Neutrophil (primary cell): ENCODE measurements around the gene FILIP1.
A peak's percentile ranks its signal among the peaks of the same experiment; 100 is the strongest.

Experiments
- H3K27ac ChIP-seq: fragments of 200-600 bp; sonication (generic); 2 replicates; pipeline ENCODE4 v1.5.1; 2016; ENCODE audit warnings: mild to moderate bottlenecking, moderate library complexity
- H3K27me3 ChIP-seq: fragments of 200-600 bp; sonication (generic); 2 replicates; pipeline ENCODE4 v1.6.0; 2016; ENCODE audit warnings: mild to moderate bottlenecking
- H3K36me3 ChIP-seq: fragments of 200-600 bp; sonication (generic); 2 replicates; pipeline ENCODE4 v1.5.1; 2017
- H3K4me1 ChIP-seq, 2 experiments: fragments of 200-600 bp in 1 of 2; sonication (generic) in 1 of 2; 1 replicate in 1 of 2; 2 replicates in 1 of 2; pipeline versions ENCODE4 v1.5.1 to v1.6.1; 2013 to 2016; ENCODE audit warnings: low read depth in 1 of 2, low read length in 1 of 2, mild to moderate bottlenecking in 1 of 2, moderate library complexity in 1 of 2; ENCODE audit not compliant: control insufficient read depth in 1 of 2, insufficient read depth in 1 of 2
- H3K4me3 ChIP-seq, 2 experiments: fragments of 200-600 bp in 1 of 2; sonication (generic) in 1 of 2; 1 replicate in 1 of 2; 2 replicates in 1 of 2; pipeline ENCODE4 v1.5.1; 2013 to 2016; ENCODE audit warnings: low read depth in 1 of 2, low read length in 1 of 2, mild to moderate bottlenecking in 1 of 2, moderate library complexity in 1 of 2
- H3K9me3 ChIP-seq: fragments of 200-600 bp; sonication (generic); 2 replicates; pipeline ENCODE4 v1.5.1; 2016
- TF ChIP-seq, protein P1 (sequence below): fragments of 200-600 bp; sonication (generic); IDR thresholded peaks from 2 replicates; pipeline ENCODE4 v1.5.1; 2016; ENCODE audit warnings: antibody characterized with exemption

Gene FILIP1

DNA sequence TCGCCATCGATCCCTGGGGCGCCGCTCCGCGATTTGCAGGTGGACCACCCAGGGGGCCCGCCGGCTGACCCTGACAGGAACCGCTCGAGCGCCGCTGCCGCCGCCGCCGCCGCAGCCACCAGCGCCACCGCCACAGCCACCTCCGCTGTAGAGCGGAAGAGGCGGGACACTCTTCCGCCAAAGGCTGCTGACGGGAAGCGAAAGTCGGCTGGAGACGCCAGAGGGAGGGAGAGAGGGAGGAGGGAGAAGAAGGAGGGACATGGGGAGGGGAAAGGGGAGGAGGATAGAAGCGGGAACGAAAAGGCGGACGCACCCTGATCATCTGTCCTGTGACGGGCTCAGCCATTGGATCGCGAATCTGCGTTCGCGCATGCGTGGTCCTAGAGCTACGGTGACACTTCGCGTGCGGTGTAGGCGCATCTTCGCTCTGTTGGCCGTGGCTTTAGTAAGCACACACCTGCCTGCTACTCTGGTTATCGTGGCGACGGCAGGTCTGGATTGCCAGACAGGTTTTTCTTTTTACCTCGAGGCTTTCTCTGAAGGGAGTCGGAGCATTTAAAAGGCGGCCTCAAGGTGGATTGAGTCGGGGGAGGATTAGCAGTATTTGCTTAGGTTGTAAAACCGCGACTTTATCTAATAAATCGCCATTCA lies 208.8 kb downstream of the FILIP1 start, which contains the start of gene TMEM30A:
TSS of gene TMEM30A (minus strand) at position 161 of the 651 bp plus-strand sequence. CDS start at position 7, 154 bp downstream.
- Histone ChIP-seq H3K27ac (peak within 1 kb of the TSS; percentile 92), H3K27me3 (no peaks in the 10 kb centered on the region), H3K4me3 (peak within 1 kb of the TSS; percentile 95), H3K36me3 (no peaks in the 10 kb centered on the region), H3K9me3 (no peaks in the 10 kb centered on the region), H3K4me1 (peaks cover 53 to 61% of the 10 kb centered on the region in 2 experiments)
- TF ChIP-seq, protein P1, sequence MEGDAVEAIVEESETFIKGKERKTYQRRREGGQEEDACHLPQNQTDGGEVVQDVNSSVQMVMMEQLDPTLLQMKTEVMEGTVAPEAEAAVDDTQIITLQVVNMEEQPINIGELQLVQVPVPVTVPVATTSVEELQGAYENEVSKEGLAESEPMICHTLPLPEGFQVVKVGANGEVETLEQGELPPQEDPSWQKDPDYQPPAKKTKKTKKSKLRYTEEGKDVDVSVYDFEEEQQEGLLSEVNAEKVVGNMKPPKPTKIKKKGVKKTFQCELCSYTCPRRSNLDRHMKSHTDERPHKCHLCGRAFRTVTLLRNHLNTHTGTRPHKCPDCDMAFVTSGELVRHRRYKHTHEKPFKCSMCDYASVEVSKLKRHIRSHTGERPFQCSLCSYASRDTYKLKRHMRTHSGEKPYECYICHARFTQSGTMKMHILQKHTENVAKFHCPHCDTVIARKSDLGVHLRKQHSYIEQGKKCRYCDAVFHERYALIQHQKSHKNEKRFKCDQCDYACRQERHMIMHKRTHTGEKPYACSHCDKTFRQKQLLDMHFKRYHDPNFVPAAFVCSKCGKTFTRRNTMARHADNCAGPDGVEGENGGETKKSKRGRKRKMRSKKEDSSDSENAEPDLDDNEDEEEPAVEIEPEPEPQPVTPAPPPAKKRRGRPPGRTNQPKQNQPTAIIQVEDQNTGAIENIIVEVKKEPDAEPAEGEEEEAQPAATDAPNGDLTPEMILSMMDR, result peak; percentile 51

DNA sequence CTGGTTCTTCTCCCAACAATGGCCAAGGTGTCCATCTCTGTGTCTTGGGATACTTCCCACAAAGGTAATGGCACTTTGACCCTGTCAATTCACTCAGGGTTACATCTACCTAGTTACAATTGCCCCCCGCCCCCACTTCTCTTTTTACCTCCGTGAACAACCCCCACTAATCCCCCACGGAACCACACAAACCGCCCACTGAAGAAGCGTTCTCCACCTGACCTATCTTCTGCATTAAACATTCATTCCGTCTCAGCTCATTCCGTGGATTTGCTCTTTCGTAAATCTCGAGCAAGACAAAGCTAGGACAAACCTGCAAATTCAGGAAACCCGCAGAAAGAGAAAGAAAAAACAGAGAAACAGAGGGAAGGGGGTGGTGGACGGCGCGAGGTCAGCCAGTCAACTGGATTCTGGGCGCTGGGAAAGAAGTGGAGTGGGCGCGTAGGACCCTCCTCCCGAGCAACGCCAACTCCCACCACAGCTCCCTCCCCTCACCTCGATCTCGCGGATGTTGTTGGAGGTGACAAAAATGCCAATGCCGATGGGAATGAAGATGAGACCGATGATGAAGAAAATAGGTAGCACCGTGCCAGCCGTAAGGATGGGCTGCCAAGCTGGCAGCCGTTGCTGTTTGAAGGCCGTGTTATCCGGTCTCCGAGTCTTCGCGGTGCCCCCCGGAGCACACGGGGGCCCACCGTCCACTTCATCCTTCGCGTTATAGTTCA lies 209.5 kb downstream of the FILIP1 start:
- H3K4me3 ChIP-seq, result peak overlapping the region; percentile 95
- H3K27ac ChIP-seq, result peak overlapping the region; percentile 92
- TF ChIP-seq, protein P1, result no peak
- no peaks in the 10 kb centered on the region for H3K36me3 ChIP-seq
- H3K9me3 ChIP-seq, result no peaks in the 10 kb centered on the region
- no peaks in the 10 kb centered on the region for H3K27me3 ChIP-seq
- peaks cover 53 to 64% of the 10 kb centered on the region in 2 experiments for H3K4me1 ChIP-seq

DNA sequence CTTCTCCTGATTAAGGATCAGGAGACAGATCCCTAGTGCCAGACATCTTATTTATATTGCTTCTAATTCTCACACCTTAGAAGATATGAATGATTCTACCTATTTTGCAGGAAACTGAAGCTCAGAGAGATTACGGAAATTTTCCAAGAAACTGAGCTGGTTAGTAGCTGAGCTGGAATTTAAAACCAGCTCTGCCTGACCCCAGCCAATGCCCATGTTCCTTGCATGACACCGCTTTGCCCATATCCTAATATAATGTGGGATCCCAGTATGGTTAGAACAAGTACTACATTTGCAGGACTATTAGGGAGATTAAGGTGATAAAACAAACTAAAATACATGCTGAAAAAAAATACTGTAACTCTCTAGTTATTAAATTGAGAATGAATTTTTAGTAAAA lies 210.9 kb downstream of the FILIP1 start:
- peaks cover 63 to 69% of the 10 kb centered on the region in 2 experiments for H3K4me1 ChIP-seq
- TF ChIP-seq, protein P1, result no peak
- no peaks in the 10 kb centered on the region for H3K27me3 ChIP-seq
- H3K36me3 ChIP-seq, result no peaks in the 10 kb centered on the region
- H3K27ac ChIP-seq, result no peak overlapping the region
- peak overlapping the region in 1 of 2 experiments; percentile 95 for H3K4me3 ChIP-seq
- H3K9me3 ChIP-seq, result no peaks in the 10 kb centered on the region

DNA sequence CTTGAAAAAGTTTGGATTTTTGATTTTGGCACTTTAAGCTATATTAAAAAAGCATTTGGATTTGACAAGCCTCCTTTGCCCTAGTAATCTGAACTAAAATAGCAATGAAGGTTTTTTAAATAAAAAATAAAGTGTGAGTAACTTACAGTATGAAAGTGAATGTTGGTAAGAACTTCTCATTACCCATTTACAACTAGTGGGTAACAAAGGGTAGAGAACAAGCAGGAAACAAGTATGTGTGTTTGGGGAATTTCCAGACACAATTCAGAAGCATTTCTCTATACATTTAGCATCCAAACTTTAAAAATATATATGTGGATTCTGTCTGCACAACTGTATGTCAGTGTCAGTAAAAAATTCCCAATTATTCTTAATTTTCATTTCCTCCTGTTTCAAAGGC lies 211.9 kb downstream of the FILIP1 start:
- Histone ChIP-seq H3K27ac (no peak overlapping the region), H3K9me3 (no peaks in the 10 kb centered on the region), H3K36me3 (no peaks in the 10 kb centered on the region), H3K4me3 (no peak overlapping the region), H3K27me3 (no peaks in the 10 kb centered on the region), H3K4me1 (peaks cover 56 to 62% of the 10 kb centered on the region in 2 experiments)
- TF ChIP-seq, protein P1, result no peak

DNA sequence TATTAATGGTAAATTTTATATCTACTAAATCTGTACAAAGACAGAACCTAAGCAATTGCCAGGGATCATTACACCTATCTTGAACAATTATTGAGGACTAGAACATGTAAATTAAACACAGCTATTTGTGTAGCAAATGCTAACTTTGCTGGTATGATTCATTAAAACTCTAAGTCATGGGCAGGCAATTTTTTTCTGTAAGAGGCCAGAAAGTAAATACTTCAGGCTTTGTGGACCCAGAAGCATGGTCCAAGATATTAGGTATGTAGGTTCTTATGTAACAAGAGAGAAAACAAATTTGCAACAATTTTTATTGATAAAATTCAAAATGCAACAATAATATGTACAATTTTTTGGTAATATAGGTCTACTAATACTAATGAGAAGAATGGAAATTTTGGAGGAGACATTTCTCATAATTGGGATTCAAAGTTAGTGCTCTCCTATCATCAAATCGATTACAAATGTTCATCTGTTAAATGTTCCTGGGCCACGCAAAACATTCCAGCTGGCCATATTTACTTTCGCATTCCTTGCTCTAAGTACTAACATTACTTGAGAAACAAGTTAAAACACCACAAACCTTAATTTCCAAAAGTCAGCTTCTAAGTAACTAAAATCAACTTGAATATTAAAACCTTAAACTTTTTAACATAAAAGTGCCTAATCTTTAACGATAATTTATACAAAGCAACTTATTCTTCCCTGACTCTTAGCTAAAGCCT lies 213.3 kb downstream of the FILIP1 start:
- Histone ChIP-seq H3K9me3 (no peaks in the 10 kb centered on the region), H3K4me3 (no peak overlapping the region), H3K4me1 (peaks cover 50% of the 10 kb centered on the region in 2 experiments), H3K27ac (no peak overlapping the region), H3K36me3 (no peaks in the 10 kb centered on the region), H3K27me3 (no peaks in the 10 kb centered on the region)
- TF ChIP-seq, protein P1, result no peak
